Suprapubic skin (tissue), 4 donors: Measurements from ENCODE around the gene KAT2B.

Experiments used
- CTCF ChIP-seq, 2 donors: fragments of 200-600 bp in 1 of 2; fragments of 450-650 bp in 1 of 2; sonication (generic) in 1 of 2; IDR thresholded peaks; one replicate each; pipeline ENCODE4 v1.5.1; 2016 to 2019; ENCODE audit warnings: antibody characterized with exemption in 2 of 2, mild to moderate bottlenecking in 1 of 2, moderate library complexity in 1 of 2
- POLR2A ChIP-seq, 2 donors: fragments of 450-650 bp; IDR thresholded peaks; one replicate each; pipeline ENCODE4 v1.6.1; 2017; ENCODE audit warnings: antibody characterized with exemption in 2 of 2, mild to moderate bottlenecking in 2 of 2, moderate library complexity in 2 of 2
- POLR2AphosphoS5 ChIP-seq, 3 donors: sonication (generic); formaldehyde crosslinking; IDR thresholded peaks; one replicate each; pipeline ENCODE4 v1.6.1; 2017; ENCODE audit warnings: antibody characterized with exemption in 3 of 3

- no peak for TF ChIP-seq CTCF (IDR thresholded peaks at IDR 0.05)
- TF ChIP-seq POLR2AphosphoS5 (IDR thresholded peaks at IDR 0.05): no peak
- no peak for TF ChIP-seq POLR2A (IDR thresholded peaks at IDR 0.05)
Observed at GRCh38 chr3:20042331-20042730, 2.1 kb downstream of the KAT2B start.
